ENCODE data around the gene MTCH2. TPM values are rescaled to one million over a fixed set of nuclear protein-coding genes. Genes with fewer than 3 reads are reported as not detected.

MTCH2 gene
- total RNA-seq, 3 donors from 2014 or later, result 122 to 147 (median 128) TPM

GRCh38 chr11:47616726-47617416 lies 25.5 kb downstream of the MTCH2 start:
- no peak overlapping the region for H3K4me3 Mint-ChIP-seq
- no peak for DNase-seq
- no peak for ATAC-seq

GRCh38 chr11:47615249-47615648 lies 27.1 kb downstream of the MTCH2 start:
- no peak for DNase-seq
- Mint-ChIP-seq H3K4me3 (no peak overlapping the region), H3K27me3 (ENCODE audit: low read depth) (no peaks in the 10 kb centered on the region), H3K4me1 (ENCODE audit: low read depth) (no peaks in the 10 kb centered on the region), H3K36me3 (ENCODE audit: insufficient read depth) (peaks cover 8% of the 10 kb centered on the region), H3K9me3 (no peaks in the 10 kb centered on the region)
- ATAC-seq, result no peak

More at GRCh38 chr11:47616726-47617416, 25.5 kb downstream of the MTCH2 start:
- no peaks in the 10 kb centered on the region for H3K27me3 Mint-ChIP-seq (ENCODE audit: low read depth)
- H3K4me1 Mint-ChIP-seq (ENCODE audit: low read depth), result no peaks in the 10 kb centered on the region
- H3K9me3 Mint-ChIP-seq, result no peaks in the 10 kb centered on the region
- peaks cover 6% of the 10 kb centered on the region for H3K36me3 Mint-ChIP-seq (ENCODE audit: insufficient read depth)

GRCh38 chr11:47611348-47611794 lies 31.0 kb downstream of the MTCH2 start:
- Mint-ChIP-seq H3K4me1 (ENCODE audit: low read depth) (no peaks in the 10 kb centered on the region), H3K36me3 (ENCODE audit: insufficient read depth) (peaks cover 4% of the 10 kb centered on the region), H3K27me3 (ENCODE audit: low read depth) (no peaks in the 10 kb centered on the region), H3K4me3 (no peak overlapping the region), H3K9me3 (no peaks in the 10 kb centered on the region)
- DNase-seq (no peak), ATAC-seq (no peak)

GRCh38 chr11:47609675-47610074 lies 32.7 kb downstream of the MTCH2 start:
- Mint-ChIP-seq H3K9me3 (no peaks in the 10 kb centered on the region), H3K4me3 (no peak overlapping the region), H3K27me3 (ENCODE audit: low read depth) (no peaks in the 10 kb centered on the region), H3K4me1 (ENCODE audit: low read depth) (no peaks in the 10 kb centered on the region), H3K36me3 (ENCODE audit: insufficient read depth) (peaks cover 7% of the 10 kb centered on the region)
- no peak for ATAC-seq
- no peak for DNase-seq

- Mint-ChIP-seq H3K27me3 (ENCODE audit: low read depth) (no peaks in the 10 kb centered on the region), H3K4me3 (no peak overlapping the region), H3K36me3 (ENCODE audit: insufficient read depth) (peaks cover 7% of the 10 kb centered on the region), H3K4me1 (ENCODE audit: low read depth) (no peaks in the 10 kb centered on the region), H3K9me3 (no peaks in the 10 kb centered on the region)
- ATAC-seq (no peak), DNase-seq (no peak)
Observed at GRCh38 chr11:47607380-47607779, 35.0 kb downstream of the MTCH2 start.

- Mint-ChIP-seq H3K4me1 (ENCODE audit: low read depth) (no peaks in the 10 kb centered on the region), H3K4me3 (no peak overlapping the region), H3K36me3 (ENCODE audit: insufficient read depth) (peaks cover 7% of the 10 kb centered on the region), H3K9me3 (no peaks in the 10 kb centered on the region), H3K27me3 (ENCODE audit: low read depth) (no peaks in the 10 kb centered on the region)
- DNase-seq (no peak), ATAC-seq (no peak)
Observed at GRCh38 chr11:47606731-47607130, 35.6 kb downstream of the MTCH2 start.

GRCh38 chr11:47605921-47606320 lies 36.4 kb downstream of the MTCH2 start:
- no peaks in the 10 kb centered on the region for H3K27me3 Mint-ChIP-seq (ENCODE audit: low read depth)
- H3K36me3 Mint-ChIP-seq (ENCODE audit: insufficient read depth), result peaks cover 7% of the 10 kb centered on the region
- H3K4me3 Mint-ChIP-seq, result no peak overlapping the region
- no peaks in the 10 kb centered on the region for H3K4me1 Mint-ChIP-seq (ENCODE audit: low read depth)
- ATAC-seq (no peak), DNase-seq (no peak)
- no peaks in the 10 kb centered on the region for H3K9me3 Mint-ChIP-seq

- H3K36me3 Mint-ChIP-seq (ENCODE audit: insufficient read depth), result peaks cover 3% of the 10 kb centered on the region
- H3K9me3 Mint-ChIP-seq, result no peaks in the 10 kb centered on the region
- ATAC-seq (no peak), DNase-seq (no peak)
- no peaks in the 10 kb centered on the region for H3K4me1 Mint-ChIP-seq (ENCODE audit: low read depth)
- H3K4me3 Mint-ChIP-seq, result no peak overlapping the region
- H3K27me3 Mint-ChIP-seq (ENCODE audit: low read depth), result no peaks in the 10 kb centered on the region
Observed at GRCh38 chr11:47603295-47603694, 39.1 kb downstream of the MTCH2 start.

GRCh38 chr11:47599902-47600301 lies 42.5 kb downstream of the MTCH2 start:
- ATAC-seq (no peak), DNase-seq (no peak)
- no peaks in the 10 kb centered on the region for H3K36me3 Mint-ChIP-seq (ENCODE audit: insufficient read depth)
- no peaks in the 10 kb centered on the region for H3K9me3 Mint-ChIP-seq
- peaks cover 9% of the 10 kb centered on the region for H3K27me3 Mint-ChIP-seq (ENCODE audit: low read depth)
- H3K4me1 Mint-ChIP-seq (ENCODE audit: low read depth), result no peaks in the 10 kb centered on the region
- no peak overlapping the region for H3K4me3 Mint-ChIP-seq

- no peak for DNase-seq
- Mint-ChIP-seq H3K4me3 (no peak overlapping the region), H3K27me3 (ENCODE audit: low read depth) (peaks cover 34% of the 10 kb centered on the region), H3K4me1 (ENCODE audit: low read depth) (peaks cover 4% of the 10 kb centered on the region), H3K36me3 (ENCODE audit: insufficient read depth) (no peaks in the 10 kb centered on the region), H3K9me3 (no peaks in the 10 kb centered on the region)
- ATAC-seq, result no peak
Observed at GRCh38 chr11:47595967-47596366, 46.4 kb downstream of the MTCH2 start.

GRCh38 chr11:47595029-47595428 lies 47.3 kb downstream of the MTCH2 start:
- Mint-ChIP-seq H3K4me1 (ENCODE audit: low read depth) (peaks cover 4% of the 10 kb centered on the region), H3K27me3 (ENCODE audit: low read depth) (peaks cover 34% of the 10 kb centered on the region), H3K36me3 (ENCODE audit: insufficient read depth) (no peaks in the 10 kb centered on the region), H3K4me3 (no peak overlapping the region), H3K9me3 (no peaks in the 10 kb centered on the region)
- peak; percentile 20 to 27 for ATAC-seq
- DNase-seq, result no peak

- no peak for DNase-seq
- Mint-ChIP-seq H3K36me3 (ENCODE audit: insufficient read depth) (no peaks in the 10 kb centered on the region), H3K4me1 (ENCODE audit: low read depth) (peaks cover 4% of the 10 kb centered on the region), H3K27me3 (ENCODE audit: low read depth) (peaks cover 34% of the 10 kb centered on the region), H3K9me3 (no peaks in the 10 kb centered on the region), H3K4me3 (no peak within 1 kb of the TSS)
- no peak for ATAC-seq
Observed at GRCh38 chr11:47593934-47594855, 48.2 kb downstream of the MTCH2 start, which contains the start of gene C1QTNF4. C1QTNF4 (minus strand) TSS chr11:47594411; CDS start chr11:47590810, 3,601 bp downstream.

- H3K36me3 Mint-ChIP-seq (ENCODE audit: insufficient read depth), result no peaks in the 10 kb centered on the region
- DNase-seq, result no peak
- H3K4me3 Mint-ChIP-seq, result no peak overlapping the region
- H3K9me3 Mint-ChIP-seq, result no peaks in the 10 kb centered on the region
- peaks cover 34% of the 10 kb centered on the region for H3K27me3 Mint-ChIP-seq (ENCODE audit: low read depth)
- ATAC-seq, result no peak
- peaks cover 4% of the 10 kb centered on the region for H3K4me1 Mint-ChIP-seq (ENCODE audit: low read depth)
Observed at GRCh38 chr11:47593492-47593933, 48.8 kb downstream of the MTCH2 start.

GRCh38 chr11:47592970-47593369 lies 49.4 kb downstream of the MTCH2 start:
- H3K27me3 Mint-ChIP-seq (ENCODE audit: low read depth), result peaks cover 34% of the 10 kb centered on the region
- ATAC-seq, result no peak
- H3K4me1 Mint-ChIP-seq (ENCODE audit: low read depth), result peaks cover 4% of the 10 kb centered on the region
- H3K36me3 Mint-ChIP-seq (ENCODE audit: insufficient read depth), result no peaks in the 10 kb centered on the region
- DNase-seq, result no peak
- H3K4me3 Mint-ChIP-seq, result no peak overlapping the region
- no peaks in the 10 kb centered on the region for H3K9me3 Mint-ChIP-seq

Data from activated T-cell treated with anti-CD3 and anti-CD28 coated beads, Interleukin-2, amount 50 U/mL, for 4 hours (primary cell).